Activated CD8-positive, alpha-beta memory T cell treated with anti-CD3 and anti-CD28 coated beads, Interleukin-2, amount 50 U/mL, for 24 hours (primary cell): ENCODE results near the gene AP5M1.
"Not testable (repeated sequence)": the region's sequence is repeated elsewhere in the genome, so short reads cannot be mapped to it uniquely, and the experiment has no call there.

Source experiments
- DNase-seq: peaks from one replicate; pipeline ENCODE4 v3.0.0-alpha.2; 2020; ENCODE audit errors: extremely low read depth

AP5M1 gene

GRCh38 chr14:57291692-57292647 is 23.2 kb downstream of the AP5M1 start:
- DNase-seq, result no peak

DNA sequence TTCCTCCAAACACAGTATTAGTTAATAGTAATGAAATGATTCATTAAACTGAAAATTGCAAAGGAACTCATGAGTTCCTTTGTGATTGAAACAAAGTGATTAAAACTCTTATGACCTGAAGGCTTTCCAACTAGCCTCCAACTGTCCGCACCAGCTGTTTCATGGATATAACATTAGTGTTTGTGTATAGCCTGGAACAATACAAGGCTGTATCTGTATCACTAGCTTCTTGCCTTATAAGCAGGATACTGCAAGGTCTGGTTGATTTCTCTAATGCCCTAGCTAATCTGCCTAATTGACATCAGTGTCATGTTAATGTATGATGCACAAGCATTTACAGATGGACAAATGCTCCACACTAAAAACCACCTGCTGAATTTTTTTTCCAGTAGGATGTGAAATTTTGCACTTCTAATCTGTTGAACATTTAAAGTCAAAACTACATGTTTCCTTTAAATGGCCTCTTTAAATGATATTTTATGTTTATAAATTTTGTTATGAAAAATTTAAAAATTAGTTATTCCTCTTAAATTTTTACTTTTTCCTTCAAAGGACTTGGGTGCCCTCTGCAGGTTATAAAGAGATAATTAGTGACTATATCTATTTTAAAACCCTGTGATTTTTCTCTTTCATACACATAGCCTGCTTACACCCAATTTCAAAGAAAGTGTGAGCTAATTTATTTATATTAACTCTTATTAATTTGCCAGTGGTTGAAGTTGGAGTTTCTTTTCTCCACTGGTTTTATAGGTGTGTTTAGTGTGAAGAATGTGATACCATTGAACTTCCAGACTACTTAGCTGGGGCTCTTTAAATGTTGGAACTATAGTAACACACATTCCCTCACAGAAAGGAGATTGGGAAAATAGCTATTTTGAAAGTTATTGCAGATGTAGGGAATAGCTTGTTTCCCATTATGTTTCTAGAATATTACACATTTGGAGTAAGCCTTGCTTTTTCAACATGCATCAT is 25.4 kb downstream of the AP5M1 start:
- no peak for DNase-seq

GRCh38 chr14:57295239-57295638 is 26.5 kb downstream of the AP5M1 start:
- no peak for DNase-seq

- DNase-seq, result no peak
Measured at GRCh38 chr14:57297852-57298251, 29.1 kb downstream of the AP5M1 start.

DNA sequence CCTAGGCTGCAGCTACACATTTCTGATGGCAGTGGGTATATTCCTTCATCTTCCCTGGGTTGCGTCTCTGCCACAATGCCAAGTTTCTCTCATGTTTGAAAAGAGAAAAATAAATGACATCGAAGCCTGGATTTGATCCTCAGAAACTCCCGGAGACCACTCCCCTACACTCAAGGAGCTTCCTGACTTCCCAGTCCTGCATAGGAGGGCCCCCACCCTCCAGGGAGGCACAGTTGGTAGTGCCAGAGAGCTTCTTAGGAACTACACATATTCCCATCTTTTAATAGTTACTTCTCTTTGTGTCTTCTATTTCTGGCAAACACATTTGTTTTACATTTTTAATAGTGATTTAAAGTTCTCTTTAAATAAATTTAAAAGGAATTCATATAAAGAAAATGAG is 30.7 kb downstream of the AP5M1 start:
- no peak for DNase-seq

- no peak for DNase-seq
Measured at GRCh38 chr14:57302883-57303282, 34.1 kb downstream of the AP5M1 start.

DNA sequence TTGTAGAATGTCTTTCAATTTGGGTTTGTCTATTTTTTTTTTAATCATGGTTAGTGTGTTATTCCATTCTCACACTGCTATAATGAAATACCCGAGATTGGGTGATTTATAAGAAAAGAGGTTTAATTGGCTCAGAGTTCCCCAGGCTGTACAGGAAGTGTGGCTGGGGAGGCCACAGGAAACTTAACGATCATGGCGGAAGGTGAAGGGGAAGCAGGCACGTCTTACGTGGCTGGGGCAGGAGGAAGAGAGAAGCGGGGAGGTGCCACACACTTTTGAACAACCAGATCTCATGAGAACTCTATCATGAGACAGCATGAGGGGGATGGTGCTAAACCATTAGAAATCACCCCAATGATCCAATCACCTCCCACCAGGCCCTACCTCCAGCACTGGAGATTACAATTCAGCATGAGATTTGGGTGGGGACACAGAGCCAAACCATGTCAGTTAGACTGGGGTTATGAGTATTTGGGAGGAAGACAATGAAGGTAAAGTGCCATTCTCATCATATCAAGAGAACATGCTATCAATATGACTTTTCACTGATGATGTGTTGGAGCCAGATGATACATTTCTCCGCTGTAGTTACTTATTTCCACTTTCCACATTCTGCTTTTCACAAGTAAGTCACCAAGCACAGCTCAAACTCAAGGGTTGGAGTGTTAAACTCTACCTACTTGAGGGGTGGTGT is 45.8 kb downstream of the AP5M1 start:
- no peak for DNase-seq

DNA sequence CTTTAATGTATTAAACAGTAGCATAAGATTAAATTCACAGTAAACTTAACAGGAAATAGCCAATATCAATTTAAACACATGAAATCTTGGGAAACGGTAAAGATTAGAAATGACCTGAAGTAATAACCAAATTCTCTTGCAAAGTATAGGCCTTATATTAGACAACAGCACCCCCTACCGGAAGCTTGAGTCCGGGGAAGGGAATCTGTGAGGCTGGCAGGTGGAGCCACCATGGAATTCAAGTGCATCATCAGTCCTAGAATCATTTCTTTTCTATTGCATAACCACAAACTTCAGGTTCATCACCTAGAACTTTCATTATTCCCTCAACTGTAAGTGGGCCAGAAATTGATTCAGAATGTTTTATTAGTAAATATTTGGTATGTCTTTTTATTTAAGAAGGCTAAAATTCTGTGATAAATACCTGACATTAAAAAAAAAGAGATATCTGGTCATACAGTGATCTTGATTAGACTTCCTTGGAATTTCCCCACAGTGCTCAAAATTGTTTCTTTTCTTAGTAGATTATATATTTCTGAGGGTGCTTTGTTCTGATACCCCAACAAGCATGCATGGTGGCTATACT is 48.6 kb downstream of the AP5M1 start:
- peak; percentile 56 for DNase-seq

- DNase-seq, result no peak
Measured at GRCh38 chr14:57319636-57320192, 50.9 kb downstream of the AP5M1 start.

DNA sequence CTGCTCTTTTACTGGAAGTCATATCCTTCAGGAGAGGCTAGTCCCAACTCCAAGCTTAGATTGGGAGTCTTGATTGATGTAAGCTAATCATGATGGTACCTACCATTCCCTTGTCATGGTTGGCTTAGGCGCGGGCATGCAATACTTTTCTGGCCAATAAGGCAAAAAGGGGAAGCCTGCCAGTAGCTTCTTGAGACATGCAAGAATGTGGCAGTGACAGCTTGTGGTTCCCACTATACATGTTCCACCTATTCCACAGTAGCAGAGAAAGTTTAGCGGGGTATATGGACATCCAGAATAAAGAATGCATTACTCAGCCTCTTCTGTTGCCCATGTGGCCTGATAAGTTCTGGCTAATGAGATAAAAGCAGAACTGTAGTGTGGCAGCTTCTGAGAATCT is 55.0 kb downstream of the AP5M1 start:
- no peak for DNase-seq

GRCh38 chr14:57326253-57326652 is 57.5 kb downstream of the AP5M1 start:
- no peak for DNase-seq

GRCh38 chr14:57329833-57330232 is 61.1 kb downstream of the AP5M1 start:
- no peak for DNase-seq

DNA sequence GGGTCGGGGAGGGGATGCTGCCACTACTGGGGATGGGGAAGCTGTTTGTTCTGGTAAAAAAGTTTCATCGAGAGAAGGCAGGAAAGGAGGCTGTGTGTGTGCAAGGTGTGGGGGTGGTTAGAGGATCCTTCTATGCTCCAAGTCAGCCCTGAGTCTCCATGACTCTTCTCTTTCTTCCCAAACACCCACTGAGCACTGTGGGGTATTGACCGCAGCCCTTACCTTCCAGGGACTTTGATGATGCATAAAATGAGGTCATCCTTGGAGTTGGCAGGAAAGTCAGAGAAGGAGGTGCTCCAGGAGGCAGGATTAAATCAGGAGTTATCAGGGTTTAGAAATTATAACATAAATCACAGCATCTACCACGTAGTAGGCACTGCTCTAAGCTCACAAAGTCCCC is 63.7 kb downstream of the AP5M1 start:
- DNase-seq, result not testable (repeated sequence)

DNA sequence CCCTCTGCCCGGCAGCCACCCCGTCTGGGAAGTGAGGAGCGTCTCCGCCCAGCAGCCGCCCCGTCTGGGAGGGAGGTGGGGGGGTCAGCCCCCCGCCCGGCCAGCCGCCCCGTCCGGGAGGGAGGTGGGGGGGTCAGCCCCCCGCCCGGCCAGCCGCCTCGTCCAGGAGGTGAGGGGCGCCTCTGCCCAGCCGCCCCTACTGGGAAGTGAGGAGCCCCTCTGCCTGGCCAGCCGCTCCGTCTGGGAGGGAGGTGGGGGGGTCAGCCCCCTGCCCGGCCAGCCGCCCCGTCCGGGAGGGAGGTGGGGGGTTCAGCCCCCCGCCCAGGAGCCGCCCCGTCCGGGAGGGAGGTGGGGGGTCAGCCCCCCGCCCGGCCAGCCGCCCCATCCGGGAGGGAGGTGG is 65.0 kb downstream of the AP5M1 start:
- not testable (repeated sequence) for DNase-seq

DNA sequence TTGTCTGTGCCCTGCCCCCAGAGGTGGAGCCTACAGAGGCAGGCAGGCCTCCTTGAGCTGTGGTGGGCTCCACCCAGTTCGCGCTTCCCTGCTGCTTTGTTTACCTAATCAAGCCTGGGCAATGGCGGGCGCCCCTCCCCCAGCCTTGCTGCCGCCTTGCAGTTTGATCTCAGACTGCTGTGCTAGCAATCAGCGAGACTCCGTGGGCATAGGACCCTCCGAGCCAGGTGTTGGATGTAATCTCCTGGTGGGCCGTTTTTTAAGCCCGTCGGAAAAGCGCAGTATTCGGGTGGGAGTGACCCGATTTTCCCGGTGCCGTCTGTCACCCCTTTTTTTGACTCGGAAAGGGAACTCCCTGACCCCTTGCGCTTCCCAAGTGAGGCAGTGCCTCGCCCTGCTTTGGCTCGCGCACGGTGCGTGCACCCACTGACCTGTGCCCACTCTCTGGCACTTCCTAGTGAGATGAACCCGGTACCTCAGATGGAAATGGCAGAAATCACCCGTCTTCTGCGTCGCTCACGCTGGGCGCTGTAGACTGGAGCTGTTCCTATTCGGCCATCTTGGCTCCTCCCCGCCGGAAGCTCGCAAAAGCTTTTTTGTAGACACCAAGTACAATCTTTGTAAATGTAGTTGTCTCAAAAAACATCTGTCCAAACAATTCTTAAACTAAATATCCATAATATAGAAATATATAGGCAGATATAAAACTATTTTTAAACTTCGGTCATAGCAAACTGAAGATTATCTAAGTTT is 75.0 kb downstream of the AP5M1 start:
- not testable (repeated sequence) for DNase-seq

GRCh38 chr14:57345106-57345505 is 76.3 kb downstream of the AP5M1 start:
- no peak for DNase-seq

DNA sequence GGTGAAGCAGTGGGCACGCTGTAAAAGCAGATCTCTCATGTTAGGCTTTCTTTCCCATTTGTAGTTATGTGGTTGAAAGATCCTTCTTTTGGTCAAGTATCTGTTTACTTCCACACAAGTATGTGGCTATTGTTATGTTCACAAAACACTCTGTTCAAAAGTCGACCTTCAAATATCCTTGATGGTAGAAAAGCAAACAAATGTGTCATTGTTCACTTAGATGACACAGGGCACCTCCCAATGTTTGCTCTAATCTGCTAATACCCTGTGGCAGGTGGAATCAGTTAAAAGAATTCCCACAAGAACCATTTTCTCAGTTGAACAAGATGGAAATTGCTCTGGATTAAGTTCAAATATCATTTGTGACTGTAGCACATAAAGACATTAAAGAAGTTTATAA is 78.0 kb downstream of the AP5M1 start:
- DNase-seq, result no peak
